ENCODE data around the gene MRTFB.

MRTFB gene

GRCh38 chr16:14303639-14304394 is 232.7 kb downstream of the MRTFB start:
- in situ Hi-C loops (cut with MboI; ENCODE audit: low sequenced_read_pairs) = no loop called here

- in situ Hi-C loops (cut with MboI; ENCODE audit: low sequenced_read_pairs) = no loop called here
These were observed 233.9 kb downstream of the MRTFB start for GRCh38 chr16:14304891-14305460.

GRCh38 chr16:14306485-14307058 is 235.5 kb downstream of the MRTFB start:
- in situ Hi-C loops (cut with MboI; ENCODE audit: low sequenced_read_pairs) = no loop called here

GRCh38 chr16:14307059-14307526 is 236.0 kb downstream of the MRTFB start:
- in situ Hi-C loops (cut with MboI; ENCODE audit: low sequenced_read_pairs) = no loop called here

GRCh38 chr16:14307527-14308367 is 236.6 kb downstream of the MRTFB start:
- in situ Hi-C loops (cut with MboI; ENCODE audit: low sequenced_read_pairs) = no loop called here

GRCh38 chr16:14308368-14308723 is 237.2 kb downstream of the MRTFB start:
- in situ Hi-C loops (cut with MboI; ENCODE audit: low sequenced_read_pairs) = no loop called here

- in situ Hi-C loops (cut with MboI; ENCODE audit: low sequenced_read_pairs) = no loop called here
These were observed 238.1 kb downstream of the MRTFB start for GRCh38 chr16:14309001-14309886.

- in situ Hi-C loops (cut with MboI; ENCODE audit: low sequenced_read_pairs) = no loop called here
These were observed 238.8 kb downstream of the MRTFB start for GRCh38 chr16:14309906-14310305.

- in situ Hi-C loops (cut with MboI; ENCODE audit: low sequenced_read_pairs) = no loop called here
These were observed 239.4 kb downstream of the MRTFB start for GRCh38 chr16:14310519-14310991.

GRCh38 chr16:14314116-14314515 is 243.0 kb downstream of the MRTFB start:
- in situ Hi-C loops (cut with MboI; ENCODE audit: low sequenced_read_pairs) = no loop called here

- in situ Hi-C loops (cut with MboI; ENCODE audit: low sequenced_read_pairs) = no loop called here
These were observed 244.7 kb downstream of the MRTFB start for GRCh38 chr16:14315683-14316320.
